CD14-positive monocyte (primary cell): ENCODE results near the gene PACC1. TPM values are rescaled to one million over a fixed set of nuclear protein-coding genes. Genes with fewer than 3 reads are reported as not detected.
A peak's percentile ranks its signal among the peaks of the same experiment; 100 is the strongest.

ENCODE experiments used
- DNase-seq, 3 donors: peaks; one replicate each; pipeline ENCODE4 v3.0.0-alpha.2; 2011 to 2022
- H2AFZ ChIP-seq: 2 replicates; pipeline ENCODE4 v1.6.0; 2012; ENCODE audit warnings: mild to moderate bottlenecking, low read depth, low read length, inconsistent platforms; ENCODE audit not compliant: insufficient read depth, poor library complexity, severe bottlenecking
- H3K27ac ChIP-seq, 2 donors: 1 replicate in 1 of 2; 2 replicates in 1 of 2; pipeline ENCODE4 v1.5.1; 2012 to 2013; ENCODE audit warnings: low read length in 2 of 2, control low read depth in 1 of 2, inconsistent platforms in 1 of 2, low read depth in 1 of 2, mild to moderate bottlenecking in 1 of 2
- H3K27me3 ChIP-seq, 2 donors: one replicate each; pipeline versions ENCODE4 v1.6.0 to v1.6.1; 2011 to 2013; ENCODE audit warnings: low read length in 2 of 2; ENCODE audit not compliant: control insufficient read depth in 2 of 2, insufficient read depth in 2 of 2
- H3K36me3 ChIP-seq, 2 donors: replicated peaks in 1 of 2; 1 replicate in 1 of 2; 2 replicates in 1 of 2; pipeline versions ENCODE4 v1.5.1 to v1.6.1; 2012 to 2013; ENCODE audit warnings: low read length in 2 of 2, control low read depth in 1 of 2, inconsistent platforms in 1 of 2, mild to moderate bottlenecking in 1 of 2; ENCODE audit not compliant: insufficient read depth in 2 of 2, control insufficient read depth in 1 of 2
- H3K4me1 ChIP-seq, 2 donors: 1 replicate in 1 of 2; 2 replicates in 1 of 2; pipeline versions ENCODE4 v1.5.1 to v1.6.1; 2012 to 2013; ENCODE audit warnings: low read length in 2 of 2, control low read depth in 1 of 2, inconsistent platforms in 1 of 2, mild to moderate bottlenecking in 1 of 2, moderate library complexity in 1 of 2; ENCODE audit not compliant: insufficient read depth in 2 of 2, control insufficient read depth in 1 of 2
- H3K4me2 ChIP-seq: replicated peaks from 2 replicates; pipeline ENCODE3; 2012; ENCODE audit warnings: low read length, moderate library complexity, mild to moderate bottlenecking; ENCODE audit not compliant: poor library complexity, severe bottlenecking; ENCODE audit errors: extremely low read depth
- H3K4me3 ChIP-seq, 3 experiments: fragments of 200-600 bp in 1 of 3; sonication (generic) in 1 of 3; replicated peaks in 1 of 3; 1 replicate in 2 of 3; 2 replicates in 1 of 3; pipeline ENCODE4 v1.5.1; 2011 to 2013; ENCODE audit warnings: low read length in 3 of 3, mild to moderate bottlenecking in 3 of 3, control low read depth in 2 of 3, low read depth in 2 of 3, inconsistent platforms in 1 of 3, moderate library complexity in 1 of 3
- H3K79me2 ChIP-seq: 2 replicates; pipeline ENCODE4 v1.6.0; 2012; ENCODE audit warnings: mild to moderate bottlenecking, control low read depth, inconsistent platforms, low read length, moderate library complexity; ENCODE audit not compliant: insufficient read depth
- H3K9ac ChIP-seq: 2 replicates; pipeline ENCODE4 v1.6.0; 2017; ENCODE audit warnings: low read length, mild to moderate bottlenecking; ENCODE audit not compliant: insufficient read depth, poor library complexity, severe bottlenecking
- H3K9me3 ChIP-seq, 2 donors: replicated peaks in 1 of 2; 1 replicate in 1 of 2; 2 replicates in 1 of 2; pipeline versions ENCODE4 v1.5.1 to v1.6.1; 2012 to 2013; ENCODE audit warnings: low read length in 2 of 2, control low read depth in 1 of 2; ENCODE audit not compliant: control insufficient read depth in 1 of 2, insufficient read depth in 1 of 2
- H4K20me1 ChIP-seq: 2 replicates; pipeline ENCODE4 v1.6.0; 2012; ENCODE audit warnings: mild to moderate bottlenecking, low read length, control low read depth, moderate library complexity; ENCODE audit not compliant: insufficient read depth
- H3K27ac Mint-ChIP-seq, 7 donors: one replicate each; pipeline ENCODE4 v1.8.0; 2020; ENCODE audit warnings: mild to moderate bottlenecking in 7 of 7, mixed read lengths in 7 of 7, moderate library complexity in 6 of 7, inconsistent platforms in 2 of 7
- H3K27me3 Mint-ChIP-seq, 3 donors: one replicate each; pipeline ENCODE4 v1.8.0; 2021 to 2022; ENCODE audit warnings: low read depth in 3 of 3, mild to moderate bottlenecking in 3 of 3, mixed read lengths in 3 of 3, moderate library complexity in 3 of 3, inconsistent platforms in 1 of 3
- H3K36me3 Mint-ChIP-seq, 2 donors: one replicate each; pipeline ENCODE4 v1.8.0; 2020; ENCODE audit warnings: mixed read lengths in 2 of 2, inconsistent platforms in 1 of 2, mild to moderate bottlenecking in 1 of 2
- H3K4me1 Mint-ChIP-seq: one replicate; pipeline ENCODE4 v1.8.0; 2020; ENCODE audit warnings: mild to moderate bottlenecking, mixed read lengths
- H3K4me3 Mint-ChIP-seq, 2 donors: one replicate each; pipeline ENCODE4 v1.8.0; 2020; ENCODE audit warnings: mild to moderate bottlenecking in 2 of 2, mixed read lengths in 2 of 2, moderate library complexity in 1 of 2
- H3K9me3 Mint-ChIP-seq, 7 donors: one replicate each; pipeline ENCODE4 v1.8.0; 2020 to 2022; ENCODE audit warnings: mixed read lengths in 7 of 7, mild to moderate bottlenecking in 6 of 7, moderate library complexity in 6 of 7, inconsistent platforms in 2 of 7
- WGBS: methylation state at CpG from one replicate; pipeline ENCODE4 v1.1.5; 2013; ENCODE audit warnings: missing lambda C conversion rate; ENCODE audit not compliant: insufficient coverage; 5-methylcytosine and 5-hydroxymethylcytosine counted together
- intact Hi-C, 2 donors: fragments of 100-400 bp; cut with micrococcal nuclease; formaldehyde crosslinking; loops; one replicate each; pipeline versions ENCODE4 v1.15.0 to v1.15.1; 2023
- polyA plus RNA-seq, 3 donors: library from polyadenylated mRNA; depleted of rRNA in 1 of 3; unstranded in 2 of 3; stranded (reverse) in 1 of 3; fragments of 300-500 nt in 2 of 3; fragments of >200 nt in 1 of 3; fragmentation: Illumina TruSeq in 2 of 3; gene quantifications; 1 replicate in 2 of 3; 2 replicates in 1 of 3; pipeline ENCODE4 v1.2.3, GENCODE V29; 2012 to 2021
- TF ChIP-seq, protein P1 (sequence below): fragments of 200-600 bp; IDR thresholded peaks from one replicate; pipeline ENCODE4 v1.8.0; 2022; ENCODE audit warnings: antibody characterized with exemption, mild to moderate bottlenecking

The PACC1 gene
- polyA plus RNA-seq, 3 donors = 14.0 to 16.6 (median 14.7) TPM

DNA sequence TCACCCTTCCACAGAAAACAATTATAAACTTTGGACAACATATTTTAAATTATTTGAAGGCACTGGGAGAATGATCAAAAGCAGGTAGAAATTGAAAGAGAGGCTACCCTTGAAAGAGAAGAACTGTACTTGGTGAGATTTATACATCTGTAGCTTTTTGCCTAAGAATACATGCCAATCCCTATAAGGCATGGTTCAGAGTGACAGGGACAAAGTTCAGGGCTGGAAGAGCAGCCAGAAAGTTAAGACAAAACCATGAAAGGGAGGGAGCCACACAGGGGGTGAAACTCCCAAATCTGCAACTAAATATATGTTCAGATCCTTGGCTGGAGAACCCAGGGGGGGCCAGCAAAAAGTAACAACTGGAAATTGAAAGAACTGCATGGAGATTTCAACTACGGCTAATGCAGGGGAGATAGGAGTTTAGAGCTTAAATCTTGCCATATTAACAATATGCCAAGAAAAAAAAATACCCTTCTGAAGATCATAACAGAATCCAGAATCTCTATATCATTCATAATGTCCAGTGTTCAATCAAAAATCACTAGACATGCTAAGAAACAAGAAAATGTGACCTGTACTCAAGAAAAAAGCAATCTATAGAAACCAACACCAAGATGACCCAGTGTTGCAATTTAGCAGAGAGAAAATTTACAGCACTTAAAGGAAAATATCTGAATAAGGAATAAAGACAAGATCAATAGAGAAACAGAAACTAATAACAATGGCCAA lies 25.5 kb downstream of the PACC1 start:
- peaks cover 8% of the 10 kb centered on the region for H3K4me1 Mint-ChIP-seq
- H4K20me1 ChIP-seq = peaks cover 21% of the 10 kb centered on the region
- peak overlapping the region in 1 of 2 donors; percentile 41 for H3K27ac ChIP-seq
- TF ChIP-seq, protein P1, sequence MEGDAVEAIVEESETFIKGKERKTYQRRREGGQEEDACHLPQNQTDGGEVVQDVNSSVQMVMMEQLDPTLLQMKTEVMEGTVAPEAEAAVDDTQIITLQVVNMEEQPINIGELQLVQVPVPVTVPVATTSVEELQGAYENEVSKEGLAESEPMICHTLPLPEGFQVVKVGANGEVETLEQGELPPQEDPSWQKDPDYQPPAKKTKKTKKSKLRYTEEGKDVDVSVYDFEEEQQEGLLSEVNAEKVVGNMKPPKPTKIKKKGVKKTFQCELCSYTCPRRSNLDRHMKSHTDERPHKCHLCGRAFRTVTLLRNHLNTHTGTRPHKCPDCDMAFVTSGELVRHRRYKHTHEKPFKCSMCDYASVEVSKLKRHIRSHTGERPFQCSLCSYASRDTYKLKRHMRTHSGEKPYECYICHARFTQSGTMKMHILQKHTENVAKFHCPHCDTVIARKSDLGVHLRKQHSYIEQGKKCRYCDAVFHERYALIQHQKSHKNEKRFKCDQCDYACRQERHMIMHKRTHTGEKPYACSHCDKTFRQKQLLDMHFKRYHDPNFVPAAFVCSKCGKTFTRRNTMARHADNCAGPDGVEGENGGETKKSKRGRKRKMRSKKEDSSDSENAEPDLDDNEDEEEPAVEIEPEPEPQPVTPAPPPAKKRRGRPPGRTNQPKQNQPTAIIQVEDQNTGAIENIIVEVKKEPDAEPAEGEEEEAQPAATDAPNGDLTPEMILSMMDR = no peak
- no peak overlapping the region for H3K4me3 ChIP-seq
- H3K4me1 ChIP-seq = no peaks in the 10 kb centered on the region
- H3K4me3 Mint-ChIP-seq = no peak overlapping the region
- H3K79me2 ChIP-seq = peaks cover 21% of the 10 kb centered on the region
- peaks cover 81 to 84% of the 10 kb centered on the region in 2 donors for H3K36me3 Mint-ChIP-seq
- peaks cover 0 to 3% (median 0%) of the 10 kb centered on the region in 3 donors for H3K27me3 Mint-ChIP-seq
- peaks cover 13 to 32% (median 22%) of the 10 kb centered on the region in 7 donors for H3K9me3 Mint-ChIP-seq
- no CpG with 5 or more reads among the region's 1 CpG for WGBS
- H3K4me2 ChIP-seq = no peak overlapping the region
- DNase-seq = no peak
- peaks cover 40 to 64% of the 10 kb centered on the region in 2 donors for H3K36me3 ChIP-seq
- intact Hi-C loops = no loop called here
- H3K9me3 ChIP-seq = peaks cover 0 to 12% of the 10 kb centered on the region in 2 donors
- H3K27ac Mint-ChIP-seq = peak overlapping the region in 1 of 7 donors; percentile 36
- no peaks in the 10 kb centered on the region for H3K27me3 ChIP-seq
- H3K9ac ChIP-seq = no peak overlapping the region
- H2AFZ ChIP-seq = no peak overlapping the region

DNA sequence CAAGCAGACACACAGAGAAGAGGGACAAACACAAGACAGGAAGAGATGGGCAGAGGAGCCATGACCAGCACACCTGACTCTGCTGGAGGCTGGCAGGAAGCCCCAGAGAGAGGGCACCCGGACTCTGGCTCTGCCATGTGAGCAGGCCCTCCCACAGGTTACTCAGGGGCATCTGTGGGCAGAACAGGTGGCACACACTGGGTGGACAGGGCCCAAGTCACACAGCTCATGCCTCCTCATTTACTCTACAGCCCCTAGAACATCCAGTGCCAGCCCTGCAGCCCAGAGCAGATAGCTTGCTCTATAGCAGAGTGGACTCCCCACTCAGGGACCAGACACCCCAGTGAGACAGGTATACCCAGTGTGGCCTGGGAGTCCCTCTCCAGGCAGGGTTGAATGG lies 28.7 kb downstream of the PACC1 start:
- TF ChIP-seq, protein P1 = no peak
- Mint-ChIP-seq H3K4me3 (no peak overlapping the region), H3K27ac (peak overlapping the region in 3 of 7 donors; percentile 22 to 76 (median 28)), H3K27me3 (peaks cover 0 to 1% (median 0%) of the 10 kb centered on the region in 3 donors), H3K9me3 (peaks cover 7 to 14% (median 11%) of the 10 kb centered on the region in 7 donors), H3K36me3 (peaks cover 88 to 95% of the 10 kb centered on the region in 2 donors), H3K4me1 (peaks cover 12% of the 10 kb centered on the region)
- Histone ChIP-seq H2AFZ (no peak overlapping the region), H3K4me1 (no peaks in the 10 kb centered on the region), H3K4me2 (no peak overlapping the region), H3K4me3 (no peak overlapping the region), H3K9ac (no peak overlapping the region), H4K20me1 (peaks cover 26% of the 10 kb centered on the region), H3K27me3 (no peaks in the 10 kb centered on the region), H3K27ac (no peak overlapping the region), H3K79me2 (peaks cover 21% of the 10 kb centered on the region), H3K36me3 (peaks cover 50 to 94% of the 10 kb centered on the region in 2 donors), H3K9me3 (peaks cover 0 to 7% of the 10 kb centered on the region in 2 donors)
- 100% methylated on average over 1 of the region's 1 CpG for WGBS
- intact Hi-C loops = no loop called here
- DNase-seq = no peak
